GM10266 (cell line): ENCODE measurements around the gene SPATS1.

Source experiments
- DNase-seq: peaks from one replicate; pipeline ENCODE4 v3.0.0; 2012; ENCODE audit errors: extremely low spot score
- TF ChIP-seq, protein P1 (sequence below): IDR thresholded peaks from 2 replicates; pipeline ENCODE4 v1.5.1; 2012; ENCODE audit warnings: mild to moderate bottlenecking, low read depth; ENCODE audit not compliant: control insufficient read depth, insufficient read depth; ENCODE audit errors: missing control alignments

Gene SPATS1

DNA sequence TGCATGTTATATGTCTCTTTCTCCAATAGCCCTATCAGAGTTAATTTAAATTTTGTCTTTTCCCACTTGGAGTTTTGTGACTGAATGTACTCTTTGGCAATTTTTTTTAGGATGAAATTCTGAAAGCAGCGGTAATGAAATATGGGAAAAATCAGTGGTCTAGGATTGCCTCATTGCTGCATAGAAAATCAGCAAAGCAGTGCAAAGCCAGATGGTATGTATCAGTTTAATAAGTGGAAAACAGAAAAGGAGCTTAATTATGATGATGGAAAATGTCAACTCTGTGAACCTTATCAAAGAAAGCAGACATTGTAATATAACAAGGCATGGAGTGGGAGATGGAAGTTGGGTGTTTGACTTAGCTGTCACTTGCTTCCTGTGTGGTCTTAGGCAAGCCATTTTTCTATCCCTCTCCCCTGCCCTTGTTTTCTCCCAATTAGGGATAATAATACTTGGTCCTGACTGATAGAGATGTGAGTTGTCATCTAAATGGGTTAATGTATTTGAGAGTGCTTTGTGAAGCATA, 47.8 kb downstream of the SPATS1 start:
- TF ChIP-seq, protein P1, sequence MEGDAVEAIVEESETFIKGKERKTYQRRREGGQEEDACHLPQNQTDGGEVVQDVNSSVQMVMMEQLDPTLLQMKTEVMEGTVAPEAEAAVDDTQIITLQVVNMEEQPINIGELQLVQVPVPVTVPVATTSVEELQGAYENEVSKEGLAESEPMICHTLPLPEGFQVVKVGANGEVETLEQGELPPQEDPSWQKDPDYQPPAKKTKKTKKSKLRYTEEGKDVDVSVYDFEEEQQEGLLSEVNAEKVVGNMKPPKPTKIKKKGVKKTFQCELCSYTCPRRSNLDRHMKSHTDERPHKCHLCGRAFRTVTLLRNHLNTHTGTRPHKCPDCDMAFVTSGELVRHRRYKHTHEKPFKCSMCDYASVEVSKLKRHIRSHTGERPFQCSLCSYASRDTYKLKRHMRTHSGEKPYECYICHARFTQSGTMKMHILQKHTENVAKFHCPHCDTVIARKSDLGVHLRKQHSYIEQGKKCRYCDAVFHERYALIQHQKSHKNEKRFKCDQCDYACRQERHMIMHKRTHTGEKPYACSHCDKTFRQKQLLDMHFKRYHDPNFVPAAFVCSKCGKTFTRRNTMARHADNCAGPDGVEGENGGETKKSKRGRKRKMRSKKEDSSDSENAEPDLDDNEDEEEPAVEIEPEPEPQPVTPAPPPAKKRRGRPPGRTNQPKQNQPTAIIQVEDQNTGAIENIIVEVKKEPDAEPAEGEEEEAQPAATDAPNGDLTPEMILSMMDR = no peak
- DNase-seq = no peak
